Fibroblast of skin of left biceps (primary cell): ENCODE data around the gene RPS18.
"Not testable (repeated sequence)": the region's sequence is repeated elsewhere in the genome, so short reads cannot be mapped to it uniquely, and the experiment has no call there.

ENCODE experiments used
- DNase-seq, 2 experiments: peaks; one replicate each; pipeline ENCODE4 v3.0.0-alpha.2; 2013; ENCODE audit warnings: low read depth in 2 of 2

RPS18 gene

GRCh38 chr6:33272275-33273128, 627 bp downstream of the RPS18 start:
- no peak for DNase-seq

DNA sequence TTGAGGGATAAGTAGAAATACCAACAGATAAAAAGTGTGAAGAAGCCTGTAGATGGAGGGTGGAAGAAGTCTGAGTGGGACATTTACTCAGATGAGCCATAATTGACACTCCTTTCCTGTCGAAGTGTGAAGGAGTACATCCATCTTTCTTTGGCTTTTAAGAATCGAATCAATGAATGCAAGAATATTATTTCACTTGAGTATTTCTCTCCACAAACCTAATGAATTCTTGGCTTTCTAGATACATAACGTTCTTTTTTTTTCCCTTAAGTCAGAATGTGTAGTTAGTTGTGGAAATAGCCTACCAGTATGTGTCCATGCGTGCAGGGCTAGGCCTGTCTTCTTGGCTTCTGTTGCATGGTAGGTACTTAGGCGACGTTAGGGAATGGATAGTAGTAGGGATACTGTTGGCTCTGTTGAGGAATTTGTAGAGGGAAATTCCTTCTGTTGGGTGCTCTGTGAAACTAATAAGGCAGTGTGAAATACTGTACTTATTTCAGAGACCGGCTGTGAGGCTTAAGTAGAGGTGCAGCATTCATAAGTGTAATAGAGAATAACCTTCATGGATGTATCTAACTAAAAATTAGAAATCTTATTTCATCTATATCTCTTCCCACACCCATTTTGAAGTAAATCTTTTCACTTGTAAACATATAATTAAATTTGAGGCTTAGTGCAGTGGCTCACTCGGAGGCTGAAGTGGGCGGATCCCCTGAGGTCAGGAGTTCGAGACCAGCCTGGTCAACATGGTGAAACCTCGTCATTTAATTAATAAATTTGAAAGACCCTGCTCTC, 1.5 kb downstream of the RPS18 start:
- DNase-seq = no peak

- no peak for DNase-seq
These were observed 2.3 kb downstream of the RPS18 start for GRCh38 chr6:33273924-33274902.

- DNase-seq = not testable (repeated sequence)
These were observed 4.1 kb downstream of the RPS18 start for GRCh38 chr6:33275795-33276580.

DNA sequence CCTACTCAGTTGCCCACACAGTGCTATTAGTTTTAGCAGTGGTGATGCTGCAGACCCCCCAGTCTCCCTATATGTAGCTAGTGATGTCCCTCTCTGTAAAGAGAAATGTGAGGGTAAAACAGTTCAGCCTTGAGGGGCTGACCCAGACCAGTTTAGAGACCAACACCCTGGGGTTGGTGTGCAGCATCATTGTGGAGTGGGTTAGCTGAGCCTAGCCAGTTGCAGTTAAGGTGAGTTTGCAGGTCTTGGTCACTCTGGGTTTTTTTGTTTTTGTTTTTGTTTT, 4.6 kb downstream of the RPS18 start:
- DNase-seq = no peak

GRCh38 chr6:33276864-33277662, 5.2 kb downstream of the RPS18 start, which contains the start of gene B3GALT4:
TSS of gene B3GALT4 (plus strand) at chr6:33277123. CDS start at chr6:33277420, 297 bp downstream.
- no peak for DNase-seq

DNA sequence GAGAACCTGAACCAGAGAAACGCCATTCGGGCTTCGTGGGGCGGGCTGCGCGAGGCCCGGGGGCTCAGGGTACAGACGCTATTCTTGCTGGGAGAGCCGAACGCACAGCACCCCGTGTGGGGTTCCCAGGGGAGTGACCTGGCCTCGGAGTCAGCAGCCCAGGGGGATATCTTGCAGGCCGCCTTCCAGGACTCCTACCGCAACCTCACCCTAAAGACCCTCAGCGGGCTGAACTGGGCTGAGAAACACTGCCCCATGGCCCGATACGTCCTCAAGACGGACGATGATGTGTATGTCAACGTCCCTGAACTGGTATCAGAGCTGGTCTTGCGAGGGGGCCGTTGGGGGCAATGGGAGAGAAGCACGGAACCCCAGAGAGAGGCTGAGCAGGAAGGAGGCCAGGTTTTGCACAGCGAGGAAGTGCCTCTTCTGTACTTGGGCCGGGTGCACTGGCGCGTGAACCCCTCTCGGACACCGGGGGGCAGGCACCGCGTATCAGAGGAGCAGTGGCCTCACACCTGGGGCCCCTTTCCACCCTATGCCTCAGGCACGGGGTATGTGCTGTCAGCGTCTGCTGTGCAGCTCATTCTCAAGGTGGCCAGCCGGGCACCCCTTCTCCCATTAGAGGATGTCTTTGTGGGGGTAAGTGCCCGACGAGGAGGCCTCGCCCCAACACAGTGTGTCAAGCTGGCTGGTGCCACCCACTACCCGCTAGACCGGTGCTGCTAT, 6.0 kb downstream of the RPS18 start:
- DNase-seq = no peak

GRCh38 chr6:33278392-33278741, 6.5 kb downstream of the RPS18 start:
- no peak for DNase-seq

GRCh38 chr6:33278810-33279209, 6.9 kb downstream of the RPS18 start:
- no peak for DNase-seq

GRCh38 chr6:33279257-33279695, 7.4 kb downstream of the RPS18 start:
- no peak for DNase-seq

GRCh38 chr6:33279971-33280511, 8.2 kb downstream of the RPS18 start:
- DNase-seq = no peak

- DNase-seq = no peak
These were observed 8.7 kb downstream of the RPS18 start for GRCh38 chr6:33280539-33280938.

DNA sequence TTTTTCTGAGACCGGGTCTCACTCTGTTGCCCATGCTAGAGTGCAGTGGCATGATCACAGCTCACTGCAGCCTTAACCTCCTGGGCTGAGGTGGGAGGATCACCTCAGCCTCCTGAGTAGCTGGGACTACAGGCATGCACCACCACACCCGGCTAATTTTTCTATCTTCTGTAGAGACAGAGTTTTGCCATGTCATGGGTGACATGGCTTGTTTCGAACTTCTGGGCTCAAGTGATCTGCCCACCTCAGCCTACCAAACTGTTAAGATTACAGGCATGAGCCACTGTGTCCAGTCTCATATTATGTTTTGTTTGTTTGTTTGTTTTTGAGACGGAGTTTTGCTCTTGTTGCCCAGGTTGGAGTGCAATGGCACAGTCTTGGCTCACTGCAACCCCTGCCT, 13.3 kb downstream of the RPS18 start:
- not testable (repeated sequence) for DNase-seq

DNA sequence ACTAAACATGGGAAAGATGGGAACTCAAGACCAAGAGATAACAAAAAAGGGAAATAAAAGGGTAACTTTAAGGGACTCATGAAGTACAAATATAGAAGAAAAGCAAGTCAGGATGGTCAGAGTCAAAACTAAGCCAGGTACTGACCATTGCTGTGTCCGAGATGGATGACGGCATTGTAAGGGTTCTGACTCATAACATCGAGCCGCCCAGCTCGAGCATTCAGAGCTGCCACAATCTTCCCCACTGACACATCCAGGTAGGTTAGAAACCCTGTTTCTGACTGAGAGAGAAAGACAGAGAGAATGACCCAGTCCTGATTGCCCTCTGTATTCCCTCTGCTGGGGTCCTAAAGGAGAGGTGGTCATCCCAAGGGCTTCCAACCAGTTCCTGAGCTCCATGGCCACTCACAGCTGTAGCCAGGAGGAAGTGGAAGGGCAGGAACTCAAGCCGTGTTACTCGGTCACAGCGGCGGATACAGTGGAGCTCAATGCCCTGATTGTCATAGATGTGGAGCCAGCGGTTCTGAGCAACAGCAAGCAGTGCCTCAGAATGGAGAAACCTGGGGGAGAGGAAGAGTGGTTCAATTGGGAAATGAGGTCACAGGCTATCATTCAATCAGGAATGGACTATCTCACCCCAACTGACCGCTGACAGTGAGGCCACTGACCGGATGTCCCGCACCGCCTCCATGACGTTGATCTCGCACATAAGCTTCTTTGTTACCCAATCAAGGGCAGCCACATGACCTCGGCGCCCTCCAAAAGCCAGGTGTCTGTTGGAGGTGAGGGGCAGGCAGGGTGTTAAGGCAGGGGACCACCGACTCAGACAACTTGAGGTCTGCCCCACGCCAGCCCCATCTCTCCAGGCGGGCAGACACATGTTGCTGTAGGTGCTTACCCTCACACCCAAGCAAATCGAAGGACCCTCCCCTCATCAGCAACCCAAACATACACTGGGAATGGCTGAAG, 15.4 kb downstream of the RPS18 start:
- no peak for DNase-seq

- no peak for DNase-seq
These were observed 16.5 kb downstream of the RPS18 start for GRCh38 chr6:33288141-33288920.

DNA sequence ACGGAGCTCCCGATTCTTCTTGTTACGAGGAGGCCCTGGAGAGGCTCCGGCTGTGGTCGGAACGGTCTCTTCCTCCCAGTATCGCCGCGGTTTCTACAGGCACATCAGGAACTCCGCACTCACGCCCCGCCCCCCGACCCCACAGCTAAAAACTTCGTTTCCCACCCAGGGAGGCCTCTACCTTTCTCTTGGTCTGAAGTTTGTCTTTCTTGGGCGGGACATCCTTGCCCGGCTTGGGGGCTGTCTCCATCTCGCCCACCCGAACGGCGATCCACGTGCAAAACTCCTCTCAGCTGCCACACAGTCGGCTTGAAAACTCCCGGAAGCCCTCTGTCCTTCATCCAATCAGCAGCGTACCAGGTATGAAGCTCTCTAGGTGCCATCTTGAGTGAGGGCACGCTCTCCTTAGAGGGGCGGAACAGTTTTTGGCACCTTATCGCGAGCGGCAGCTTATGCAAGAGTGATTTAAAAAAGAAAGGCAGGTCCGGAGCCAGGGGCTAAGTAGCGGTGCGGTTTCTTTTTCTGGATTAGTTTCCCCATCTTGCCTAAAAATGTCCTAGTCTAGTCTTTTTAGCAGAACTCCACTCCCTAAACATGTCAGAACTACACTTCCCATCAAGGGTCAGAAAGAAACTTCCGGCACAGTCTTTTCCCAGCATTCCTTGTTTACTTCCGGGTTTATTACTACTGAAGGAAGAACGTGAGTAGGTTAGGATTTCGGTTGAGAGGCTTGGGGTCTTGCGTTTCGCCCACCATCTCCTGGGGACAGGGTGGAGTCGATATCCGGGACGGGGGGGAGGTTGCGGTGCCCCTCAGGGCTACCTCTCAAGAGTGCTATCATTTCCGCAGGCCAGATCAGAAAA, 17.3 kb downstream of the RPS18 start, which contains the start of the genes PFDN6 and WDR46:
TSS of gene PFDN6 (plus strand) at position 681 of the 863 bp plus-strand sequence. CDS start 256 bp downstream, outside the sequence.
TSS of gene WDR46 (minus strand) at position 319 of the 863 bp plus-strand sequence. CDS start at position 250, 69 bp downstream.
- peak; percentile 59 to 67 for DNase-seq
